IMR-90 (cell line): ENCODE results near the gene P2RX3.

ENCODE experiments used
- CEBPB ChIP-seq: IDR thresholded peaks from 2 replicates; pipeline ENCODE4 v1.6.1; 2012; ENCODE audit warnings: low read depth, low read length, improper control_type of control experiment
- CTCF ChIP-seq: conservative IDR thresholded peaks from 2 replicates; pipeline ENCODE4 v1.5.1; 2012; ENCODE audit warnings: mild to moderate bottlenecking, low read depth, low read length, improper control_type of control experiment
- MAFK ChIP-seq: IDR thresholded peaks from 2 replicates; pipeline ENCODE4 v1.6.1; 2012; ENCODE audit warnings: low read depth, low read length, improper control_type of control experiment
- MAZ ChIP-seq: IDR thresholded peaks from 2 replicates; pipeline ENCODE4 v1.6.1; 2012; ENCODE audit warnings: low read depth, mild to moderate bottlenecking, low read length, improper control_type of control experiment, moderate library complexity, borderline replicate concordance
- POLR2A ChIP-seq: IDR thresholded peaks from 2 replicates; pipeline ENCODE4 v1.6.1; 2012; ENCODE audit warnings: mild to moderate bottlenecking, low read depth, low read length
- RAD21 ChIP-seq: IDR thresholded peaks from 2 replicates; pipeline ENCODE4 v1.6.1; 2012; ENCODE audit warnings: low read length, improper control_type of control experiment

DNA sequence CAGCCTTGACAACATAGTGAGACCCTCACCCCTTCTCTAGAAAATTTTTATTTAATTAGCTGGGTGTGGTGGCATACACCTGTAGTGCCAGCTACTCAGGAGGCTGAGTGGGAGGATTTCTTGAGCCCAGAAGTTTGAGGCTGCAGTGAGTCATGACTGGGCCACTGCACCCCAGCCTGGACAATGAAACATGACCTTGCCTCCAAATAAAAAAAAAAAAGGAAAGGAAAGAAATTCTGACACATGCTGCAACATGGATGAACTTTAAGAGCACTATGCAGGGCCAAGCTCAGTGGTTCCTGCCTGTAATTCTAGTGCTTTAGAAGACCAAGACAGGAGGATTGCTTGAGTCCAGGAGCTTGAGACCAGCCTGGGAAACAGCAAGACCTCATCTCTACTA is 80.0 kb downstream of the P2RX3 start:
- TF ChIP-seq CTCF (no peak), MAFK (no peak), POLR2A (no peak), RAD21 (no peak), CEBPB (no peak), MAZ (no peak)
